ENCODE data around the gene PIP4K2B.

GRCh38 chr17:38748892-38749222 is 50.5 kb downstream of the PIP4K2B start:
- TF ChIP-seq POLR2A (IDR thresholded peaks at IDR 0.05) = no peak
- no peak for TF ChIP-seq CTCF (IDR thresholded peaks at IDR 0.05)

Data from lower leg skin (tissue), 3 donors.